Activated CD8-positive, alpha-beta memory T cell treated with anti-CD3 and anti-CD28 coated beads, Interleukin-2, amount 50 U/mL, for 1 hour (primary cell): Measurements from ENCODE around the gene SBF2.
"Not testable (repeated sequence)": the region's sequence is repeated elsewhere in the genome, so short reads cannot be mapped to it uniquely, and the experiment has no call there.

ENCODE experiments used
- DNase-seq: peaks from one replicate; pipeline ENCODE4 v3.0.0-alpha.2; 2020; ENCODE audit errors: extremely low read depth

Gene SBF2

DNA sequence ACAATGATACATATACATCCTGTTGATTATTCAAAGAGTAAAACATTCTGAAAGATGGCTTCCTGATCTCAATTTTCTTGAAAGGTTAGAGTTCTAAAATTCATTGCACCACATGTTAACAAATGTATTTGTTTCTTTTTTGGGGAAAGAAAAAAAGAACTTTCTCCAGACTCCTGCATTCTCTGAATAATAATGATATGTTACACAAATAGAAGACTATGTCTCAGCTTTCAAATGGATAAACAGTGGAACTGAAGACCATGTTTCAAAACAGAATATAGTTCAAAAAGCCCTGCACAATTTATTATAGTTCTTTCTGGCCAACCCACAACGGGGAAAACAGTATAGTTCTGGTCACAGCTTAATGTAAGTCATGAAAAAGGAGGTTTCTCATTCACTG is 277.0 kb downstream of the SBF2 start:
- no peak for DNase-seq

DNA sequence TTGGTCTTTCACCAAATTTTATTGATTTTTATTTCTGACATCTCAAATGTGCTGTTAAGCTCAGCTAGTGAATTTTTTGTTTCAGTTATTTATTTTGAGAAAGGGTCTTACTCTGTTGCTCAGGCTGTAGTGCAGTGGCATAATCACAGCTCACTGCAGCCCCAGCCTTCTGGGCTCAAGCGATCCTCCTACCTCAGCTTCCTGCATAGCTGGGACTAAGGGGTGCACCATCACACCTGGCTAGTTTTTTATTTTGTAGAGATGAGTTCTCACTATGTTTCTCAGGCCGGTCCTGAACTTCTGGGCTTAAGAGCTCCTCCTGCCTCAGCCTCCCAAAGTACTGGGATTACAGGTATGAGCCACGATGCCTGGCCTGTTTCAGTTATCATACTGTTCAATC is 282.0 kb downstream of the SBF2 start:
- DNase-seq, result no peak

DNA sequence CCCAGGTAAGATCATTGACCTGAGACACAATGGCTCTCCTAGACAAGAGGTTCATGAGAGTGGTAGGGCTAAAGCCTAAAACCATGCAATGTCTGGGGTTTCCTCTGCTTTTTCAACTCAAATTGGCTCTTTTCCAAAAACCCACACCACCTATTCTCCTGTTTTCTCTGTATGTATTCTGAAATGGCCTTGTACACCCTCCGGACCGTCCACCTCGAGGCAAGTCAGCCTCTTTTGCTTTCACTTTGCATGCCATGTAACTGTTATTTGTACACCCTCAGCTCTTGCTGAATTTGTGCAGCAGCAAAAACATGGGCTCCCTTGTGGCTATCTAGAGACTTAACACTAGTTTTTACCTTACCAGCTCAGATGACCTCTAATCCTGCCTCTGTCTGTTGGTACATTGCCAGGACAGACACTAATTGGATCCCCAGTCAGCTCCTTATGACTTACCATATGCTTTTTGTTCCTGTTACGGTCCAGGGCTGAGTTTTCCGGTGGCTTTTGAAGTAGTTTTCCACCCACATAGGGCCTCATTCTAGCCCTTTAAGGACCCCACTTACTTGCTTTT is 288.0 kb downstream of the SBF2 start:
- no peak for DNase-seq

DNA sequence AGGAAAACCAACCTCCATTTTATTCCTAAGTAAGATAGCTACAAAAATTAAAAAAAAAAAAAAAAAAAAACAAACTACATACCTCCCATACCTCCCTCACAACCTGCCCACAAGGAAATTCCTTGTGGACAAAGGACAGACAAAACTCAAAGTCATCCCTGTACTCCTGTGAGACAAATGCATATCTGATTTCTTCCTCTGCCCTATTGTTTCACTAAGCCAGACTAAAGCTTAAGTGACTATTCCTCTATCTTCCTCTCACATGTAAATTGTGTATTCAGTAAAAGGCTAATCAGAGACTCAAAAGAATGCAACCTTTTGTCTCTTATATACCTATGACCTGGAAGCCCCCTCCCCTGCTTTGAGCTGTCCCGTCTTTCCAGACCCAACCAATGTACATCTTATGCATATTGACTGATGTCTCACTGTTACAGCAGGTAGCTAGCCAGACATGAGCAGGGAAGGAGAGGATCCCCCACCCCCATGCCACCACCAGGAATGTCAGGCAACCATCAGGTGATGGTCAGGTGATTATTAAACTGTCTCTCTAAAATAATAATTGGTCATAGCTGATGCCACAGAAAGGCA is 289.4 kb downstream of the SBF2 start:
- DNase-seq, result no peak

DNA sequence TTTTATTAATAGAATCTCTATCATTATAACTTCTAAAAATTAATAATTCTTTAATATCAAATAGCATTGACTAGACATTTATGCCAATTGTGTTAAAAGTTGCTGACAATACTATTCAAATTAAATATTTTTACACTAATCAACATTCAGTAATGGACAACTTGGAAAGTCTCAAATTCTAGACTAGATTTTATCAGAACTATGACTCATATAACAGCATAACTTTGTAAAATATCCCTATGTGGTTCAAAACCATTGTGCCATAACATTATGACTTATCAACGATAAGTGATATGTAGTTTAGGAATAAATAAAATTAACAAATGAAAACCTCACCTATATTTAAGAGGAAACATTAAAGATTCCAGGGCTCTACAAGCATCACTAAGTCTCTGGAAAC is 291.8 kb downstream of the SBF2 start:
- DNase-seq, result no peak

DNA sequence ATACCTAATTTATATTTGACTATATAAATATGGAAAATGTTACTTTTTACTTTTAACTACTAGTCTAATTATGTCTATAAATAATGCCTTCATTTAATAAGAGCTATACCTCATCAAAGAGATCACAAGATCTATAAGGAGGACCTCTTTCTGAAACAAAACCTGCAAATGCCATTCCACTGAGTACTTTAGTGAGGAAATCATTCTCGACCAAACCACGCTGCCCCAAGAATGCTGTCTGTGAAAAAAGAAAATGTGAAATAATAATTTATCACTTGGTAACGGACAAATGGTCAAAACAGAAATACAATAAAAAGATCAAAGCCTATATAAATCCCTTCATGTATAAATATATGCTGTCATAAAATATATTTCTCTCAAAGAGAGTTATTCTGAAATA is 301.7 kb downstream of the SBF2 start:
- DNase-seq, result no peak

DNA sequence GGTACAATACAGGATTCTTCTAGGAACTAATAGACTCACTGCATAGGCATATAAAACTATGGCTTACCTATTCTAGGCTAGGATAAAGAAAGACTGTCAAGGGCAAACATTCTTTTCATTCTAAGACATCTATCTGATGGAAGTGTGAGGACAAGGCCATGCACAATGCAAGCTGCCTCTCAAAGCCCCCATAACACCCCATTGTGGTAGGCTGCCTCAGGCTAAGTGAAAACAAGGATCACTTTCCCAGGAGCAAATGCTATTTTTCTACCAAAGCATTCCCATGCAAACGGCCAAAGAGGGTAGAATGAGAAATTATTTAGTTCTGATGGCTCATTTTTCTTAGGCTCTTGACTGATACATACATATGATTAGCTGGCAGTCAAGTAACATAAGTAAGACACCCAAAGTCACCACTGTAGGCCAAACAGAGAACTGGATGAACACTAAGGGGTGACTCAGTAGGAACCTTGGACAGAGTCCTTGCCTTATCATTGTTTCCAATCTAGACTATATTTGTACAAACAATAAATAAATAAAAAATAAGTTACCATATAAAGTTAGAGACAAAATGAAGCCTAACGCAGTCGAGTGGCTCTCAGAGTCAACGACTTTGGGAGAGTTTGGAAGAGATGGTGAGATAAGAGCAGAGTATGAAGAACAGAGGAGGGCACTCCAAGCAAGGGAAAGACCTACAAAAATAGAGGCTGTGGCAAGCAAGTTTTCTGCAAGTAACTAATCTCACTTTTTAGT is 303.6 kb downstream of the SBF2 start:
- no peak for DNase-seq

DNA sequence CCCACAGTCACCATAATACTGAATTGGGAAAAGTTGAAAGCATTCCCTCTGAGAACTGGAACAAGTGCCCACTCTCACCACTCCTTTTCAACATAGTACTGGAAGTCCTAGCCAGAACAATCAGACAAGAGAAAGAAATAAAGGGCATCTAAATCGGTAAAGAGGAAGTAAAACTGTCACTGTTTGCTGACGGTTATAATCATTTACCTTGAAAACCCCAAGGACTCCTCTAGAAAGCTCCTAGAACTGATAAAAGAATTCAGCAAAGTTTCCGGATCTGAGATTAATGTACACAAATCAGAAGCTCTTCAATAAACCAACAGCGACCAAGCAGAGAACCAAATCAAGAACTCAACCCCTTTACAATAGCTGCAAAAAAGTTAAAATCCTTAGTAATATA is 306.7 kb downstream of the SBF2 start:
- not testable (repeated sequence) for DNase-seq

DNA sequence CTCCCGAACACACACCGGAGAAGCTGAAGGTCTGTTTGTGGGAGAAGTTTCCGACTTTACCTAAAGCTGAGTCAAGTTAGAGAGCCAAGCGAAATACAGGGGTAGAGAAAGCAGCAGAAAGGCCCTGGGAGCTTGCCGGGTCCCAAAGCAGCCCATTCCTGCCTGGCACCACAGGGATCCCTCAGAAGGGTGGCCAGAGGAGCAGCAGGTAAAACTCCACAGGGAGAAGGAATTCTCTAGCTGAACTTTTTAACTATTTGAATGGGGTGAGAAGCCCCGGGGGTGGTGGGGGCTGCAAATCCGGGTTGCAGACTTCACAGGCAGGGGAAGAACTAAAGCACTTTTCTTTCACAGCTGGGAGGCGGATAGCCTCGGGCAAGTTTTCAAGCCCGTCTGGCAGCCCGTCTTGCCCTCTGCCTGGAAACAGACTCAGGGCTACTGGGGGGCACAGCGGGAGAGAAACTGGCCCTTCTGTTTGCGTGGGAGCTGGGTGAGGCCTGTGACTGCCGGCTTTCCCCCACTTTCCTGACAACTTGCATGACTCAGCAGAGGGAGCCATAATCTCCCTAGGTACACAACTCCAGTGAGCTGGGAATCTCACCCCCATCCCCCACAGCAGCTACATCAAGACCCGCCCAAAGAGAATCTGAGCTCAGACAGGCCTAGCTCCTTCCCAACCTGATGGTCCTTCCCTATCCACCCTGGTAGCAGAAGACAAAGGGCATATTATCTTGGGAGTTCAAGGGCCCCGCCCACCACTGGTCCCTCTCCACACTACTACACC is 311.0 kb downstream of the SBF2 start:
- DNase-seq, result no peak

DNA sequence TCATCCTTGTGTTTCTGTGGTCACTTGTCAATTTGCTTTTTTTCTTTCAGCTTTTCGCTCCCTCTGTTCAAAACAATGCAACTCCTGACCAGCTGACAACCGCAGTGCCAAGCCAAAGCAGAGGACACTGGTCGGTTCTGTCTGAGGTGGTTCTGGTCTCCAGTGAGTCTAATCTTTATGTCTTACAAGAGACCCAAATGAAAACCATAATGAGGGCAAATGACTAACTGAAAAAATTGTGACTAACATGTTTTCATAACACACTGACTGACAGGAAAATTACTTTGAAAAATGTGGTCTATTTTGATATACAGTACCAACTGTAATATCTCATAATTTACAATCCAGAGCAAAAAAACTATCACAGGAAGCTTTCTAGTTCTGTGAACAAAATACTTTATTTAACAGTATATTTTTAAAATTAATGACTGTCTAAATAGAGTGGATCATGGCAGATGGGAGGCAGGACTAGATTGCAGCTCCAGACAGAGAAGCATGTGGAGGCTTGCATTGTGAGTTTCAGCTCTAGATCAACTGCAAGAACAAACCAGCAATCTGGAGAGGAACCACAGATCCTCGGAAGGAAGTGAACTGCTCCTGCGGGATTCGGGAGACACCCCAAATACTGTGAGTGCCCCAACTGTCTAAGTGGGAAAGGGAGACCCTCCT is 311.8 kb downstream of the SBF2 start:
- no peak for DNase-seq

DNA sequence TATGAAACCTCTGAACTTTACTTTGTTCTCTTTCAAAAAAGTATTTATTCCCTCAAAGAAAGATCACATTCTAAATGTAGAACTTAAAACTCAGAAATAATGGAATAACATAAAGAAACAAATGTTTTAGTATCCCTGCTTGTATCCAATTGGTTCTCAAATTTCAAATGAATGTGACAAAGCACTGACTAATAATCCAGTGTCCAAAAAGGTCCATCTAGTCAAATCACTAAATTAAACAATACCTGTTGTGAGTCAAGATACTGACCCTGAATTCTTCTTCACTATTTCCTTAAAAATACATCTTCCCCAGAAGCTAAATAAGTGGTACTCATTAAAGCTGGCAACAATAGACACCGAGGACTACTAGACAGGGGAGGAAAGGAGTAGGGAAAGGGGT is 313.1 kb downstream of the SBF2 start:
- no peak for DNase-seq

DNA sequence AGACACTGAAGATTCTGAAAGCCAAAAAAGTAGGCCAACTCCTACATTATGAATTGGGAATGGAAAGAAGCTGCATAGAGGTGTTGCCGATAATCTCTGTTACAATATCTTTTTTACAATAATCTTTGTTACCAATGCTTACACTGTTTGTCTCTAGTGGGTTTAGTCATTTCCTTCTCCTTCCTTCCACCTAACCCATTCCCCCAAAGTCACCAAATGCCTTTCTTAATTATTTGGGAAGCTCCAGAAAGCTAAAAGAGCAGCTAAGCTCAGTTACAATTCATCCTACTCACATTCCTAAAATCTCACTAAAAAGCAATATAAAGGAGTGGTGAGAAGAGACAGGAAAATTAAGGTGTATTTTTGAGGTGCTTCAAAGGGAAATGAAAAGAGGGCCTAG is 316.5 kb downstream of the SBF2 start:
- no peak for DNase-seq

DNA sequence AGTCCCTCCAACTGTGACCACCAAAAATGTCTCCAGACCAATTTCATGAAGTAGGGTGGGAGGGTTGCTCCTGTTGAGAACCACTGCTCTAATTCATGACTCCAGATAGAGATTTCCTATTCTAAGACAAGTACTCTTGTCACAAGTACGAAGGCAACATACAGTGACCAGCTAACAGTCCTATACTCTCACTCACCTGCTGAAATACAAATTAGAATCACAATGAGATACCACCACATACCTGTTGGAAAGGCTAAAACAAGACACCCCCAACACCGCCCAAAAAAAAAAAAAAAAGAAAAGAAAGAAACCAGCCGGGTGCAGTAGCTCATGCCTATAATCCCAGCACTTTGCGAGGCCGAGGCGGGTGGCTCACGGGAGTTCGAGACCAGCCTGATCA is 319.6 kb downstream of the SBF2 start:
- no peak for DNase-seq

DNA sequence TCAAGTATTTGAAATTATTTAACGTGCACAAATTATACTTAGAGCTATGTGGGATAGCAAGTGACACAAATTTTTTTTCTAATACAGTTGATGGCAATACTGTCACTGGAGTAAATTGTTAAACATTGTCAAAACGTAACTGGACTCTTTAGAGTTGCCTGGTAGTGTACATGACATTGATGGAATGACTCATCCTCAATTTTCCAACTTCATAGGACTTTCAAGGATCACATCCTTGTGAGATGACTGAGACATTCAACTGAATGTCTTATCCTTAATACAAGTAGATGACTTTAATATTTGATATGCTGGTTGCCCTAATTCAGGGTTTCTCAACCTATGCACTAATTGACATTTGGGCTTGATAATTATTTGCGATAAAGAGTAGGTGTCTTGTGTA is 320.1 kb downstream of the SBF2 start:
- no peak for DNase-seq

DNA sequence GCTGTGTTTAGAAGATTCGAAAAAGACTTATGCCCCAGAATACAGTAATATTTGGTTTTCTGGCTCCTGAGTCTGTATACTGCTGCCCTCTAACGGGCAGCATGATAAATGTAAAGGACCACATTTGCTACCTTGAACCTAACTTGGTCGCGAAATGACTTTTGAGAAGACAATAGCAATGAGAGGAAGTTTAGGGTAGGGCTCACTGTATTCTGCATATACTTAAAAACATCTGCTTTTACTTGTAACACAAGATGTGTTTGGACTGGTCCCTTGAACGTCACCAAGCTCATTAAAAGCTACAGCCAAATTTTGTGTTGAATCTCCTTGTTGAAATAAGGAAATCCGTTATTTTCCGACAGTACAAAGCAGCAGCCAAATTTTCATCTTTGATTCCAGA is 321.0 kb downstream of the SBF2 start:
- DNase-seq, result no peak

DNA sequence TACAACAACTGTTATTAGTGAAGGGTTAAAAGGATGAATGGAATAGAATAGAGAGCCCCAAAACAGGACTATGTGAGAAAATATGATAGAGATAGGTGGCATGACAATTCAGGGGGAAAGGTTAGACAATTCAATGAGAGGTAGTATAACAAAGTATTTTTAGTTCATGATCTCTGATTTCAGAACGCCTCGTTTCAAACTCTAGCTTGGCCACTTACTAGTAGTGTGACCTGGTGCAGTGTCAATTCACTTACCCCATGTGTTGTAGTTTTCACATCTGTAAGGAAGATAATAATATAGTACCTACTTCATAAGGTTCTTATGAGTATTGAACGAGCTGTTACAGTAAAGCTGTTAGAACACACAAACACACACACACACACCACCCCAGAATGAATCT is 322.1 kb downstream of the SBF2 start:
- DNase-seq, result no peak

DNA sequence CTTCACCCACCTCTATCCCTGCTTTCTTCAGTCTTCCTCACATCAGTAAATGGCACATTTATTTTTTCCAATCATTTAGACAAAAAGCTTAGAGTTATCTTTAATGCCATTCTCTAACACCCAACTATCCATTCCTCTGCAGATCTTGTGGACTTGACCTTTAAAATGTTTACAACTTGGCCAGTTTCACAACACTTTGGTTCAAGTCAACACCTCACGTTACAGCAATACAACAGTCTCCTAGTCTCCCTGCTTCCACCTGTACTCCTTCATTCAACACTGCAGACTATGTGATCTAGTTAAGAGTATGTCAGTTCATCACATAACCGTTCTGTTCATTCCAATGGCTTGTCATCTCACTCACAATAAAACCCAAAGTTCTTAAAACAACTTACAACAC is 325.0 kb downstream of the SBF2 start:
- no peak for DNase-seq

DNA sequence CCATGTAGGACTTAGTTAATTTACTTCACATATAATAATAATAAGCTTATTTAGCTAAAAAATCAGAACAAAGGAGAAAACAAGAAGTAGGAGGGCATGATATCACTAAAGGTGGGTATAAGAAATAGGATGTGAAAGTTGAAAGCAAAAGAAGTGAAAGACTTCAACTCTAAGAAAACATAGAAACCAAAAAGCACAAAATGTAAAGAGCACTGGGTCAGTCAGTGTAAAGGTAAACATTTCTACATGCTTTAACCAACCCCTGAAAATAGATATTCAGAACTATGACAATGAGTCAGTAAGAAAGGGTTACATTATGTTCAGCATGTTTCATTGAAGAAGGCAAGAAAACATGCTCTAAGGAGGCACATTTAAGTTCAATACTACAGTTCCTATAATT is 331.3 kb downstream of the SBF2 start:
- DNase-seq, result no peak

DNA sequence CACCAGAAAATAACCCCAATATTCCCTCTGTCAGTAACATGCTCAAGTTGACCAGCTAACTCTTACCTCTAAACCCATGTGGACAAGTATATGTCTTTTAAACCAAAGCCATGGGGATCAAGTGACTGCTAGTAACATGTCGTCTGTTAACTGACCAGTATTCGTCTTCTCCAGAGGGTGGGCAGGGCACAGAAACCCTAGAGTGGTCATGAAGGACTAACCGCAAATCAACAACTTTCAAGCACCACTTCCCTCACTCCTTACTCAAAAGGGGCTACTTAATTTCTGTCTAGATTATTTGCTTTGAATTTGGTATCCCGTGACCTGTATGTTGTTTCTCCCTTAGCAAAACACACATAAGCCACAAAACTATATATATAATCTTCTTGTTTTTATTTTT is 336.9 kb downstream of the SBF2 start:
- no peak for DNase-seq

DNA sequence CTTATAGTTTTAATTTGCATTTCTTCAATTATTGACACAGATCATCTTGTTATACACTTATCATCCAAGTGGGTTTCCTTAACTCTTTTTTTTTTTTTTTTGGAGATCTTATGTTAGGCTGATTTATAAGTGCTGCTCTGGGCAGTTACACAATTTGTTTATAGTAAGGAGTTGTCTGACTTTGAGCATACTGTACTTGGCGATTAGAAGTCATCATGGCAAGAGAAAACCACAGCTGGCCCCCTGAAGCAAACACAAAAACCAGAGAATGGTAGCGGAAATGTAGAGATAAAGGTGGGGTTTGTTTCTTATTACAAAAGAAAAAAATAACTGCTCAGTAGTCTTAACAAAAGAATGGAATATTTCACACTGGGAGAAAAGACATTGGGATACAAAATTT is 337.5 kb downstream of the SBF2 start:
- DNase-seq, result no peak

DNA sequence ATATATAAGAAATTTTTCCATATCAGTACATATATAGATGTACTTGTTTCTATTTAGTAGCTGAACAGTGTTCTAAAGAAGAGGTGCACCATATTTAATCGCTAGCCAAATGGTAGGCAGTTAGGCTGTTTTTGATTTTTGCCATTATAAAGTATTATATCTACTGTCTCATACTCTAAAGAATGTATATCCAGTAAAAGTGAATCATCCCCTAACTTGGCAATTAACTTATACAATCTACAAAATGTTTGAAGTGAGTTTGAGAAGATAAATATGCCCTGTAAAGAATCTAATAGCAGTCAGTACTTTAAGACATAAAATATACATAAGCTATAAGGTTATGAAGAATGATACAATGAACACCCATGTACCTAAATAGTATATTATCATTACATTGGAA is 338.6 kb downstream of the SBF2 start:
- no peak for DNase-seq

DNA sequence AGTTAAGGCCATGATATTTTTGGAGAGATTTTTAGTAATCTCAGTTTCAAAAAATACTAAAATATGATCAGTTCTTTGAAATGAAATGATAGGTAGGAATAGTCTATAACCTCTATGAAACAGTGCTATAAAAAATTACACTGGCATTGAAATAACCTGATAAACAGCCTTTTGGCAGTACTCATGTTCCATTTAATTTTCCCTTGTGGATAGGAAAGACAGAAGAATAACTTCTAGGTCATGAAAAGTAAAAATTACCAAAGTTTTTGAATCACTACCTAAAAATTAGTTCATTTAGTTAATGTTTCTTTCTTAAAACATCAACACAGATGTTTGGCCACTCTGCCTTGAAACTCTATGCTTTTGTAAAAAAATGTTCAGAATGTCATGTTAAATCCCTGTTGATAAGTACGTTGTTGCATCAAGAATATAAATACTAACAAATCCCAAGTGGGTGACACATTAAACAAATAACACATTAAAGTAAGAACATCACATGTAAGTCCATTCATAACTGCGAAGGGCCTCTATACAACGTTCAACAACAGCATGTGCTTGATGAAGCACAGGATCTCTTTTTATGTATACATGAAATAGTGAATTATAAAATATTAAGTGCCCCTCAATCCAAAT is 339.9 kb downstream of the SBF2 start:
- no peak for DNase-seq
